T-helper 2 cell (primary cell): ENCODE results near the gene B9D1.

Experiments
- DNase-seq, 5 experiments: peaks; one replicate each; pipeline versions ENCODE4 v3.0.0 to v3.0.0-alpha.2; 2012 to 2022

Gene B9D1

GRCh38 chr17:19301274-19301951, 61.1 kb downstream of the B9D1 start:
- no peak for DNase-seq

- DNase-seq, result no peak
Observed at GRCh38 chr17:19299866-19300265, 62.7 kb downstream of the B9D1 start.

- no peak for DNase-seq
Observed at GRCh38 chr17:19299214-19299747, 63.2 kb downstream of the B9D1 start.

GRCh38 chr17:19298569-19299213, 63.8 kb downstream of the B9D1 start:
- DNase-seq, result no peak

GRCh38 chr17:19296786-19297778, 65.4 kb downstream of the B9D1 start:
- DNase-seq, result no peak

GRCh38 chr17:19295473-19296135, 66.9 kb downstream of the B9D1 start:
- DNase-seq, result no peak

GRCh38 chr17:19294443-19294842, 68.1 kb downstream of the B9D1 start:
- no peak for DNase-seq
